Gastroesophageal sphincter (tissue), 4 donors: ENCODE data around the gene RPS25. TPM values are rescaled to one million over a fixed set of nuclear protein-coding genes. Genes with fewer than 3 reads are reported as not detected.
A peak's percentile ranks its signal among the peaks of the same experiment; 100 is the strongest.

Experiments used
- ATAC-seq: fragments of 150-250 bp; one replicate; pipeline ENCODE4 v1.9.1; 2016; ENCODE audit warnings: mild to moderate bottlenecking, moderate library complexity
- H3K27ac ChIP-seq, 4 donors: fragments of 200-600 bp; sonication (generic) in 3 of 4; 1 replicate in 3 of 4; 2 replicates in 1 of 4; pipeline ENCODE4 v1.5.1; 2016 to 2019
- H3K27me3 ChIP-seq: fragments of 200-600 bp; sonication (generic); one replicate; pipeline ENCODE4 v1.5.1; 2019
- H3K36me3 ChIP-seq, 2 donors: fragments of 200-600 bp; sonication (generic); one replicate each; pipeline ENCODE4 v1.5.1; 2019; ENCODE audit warnings: control low read depth in 1 of 2
- H3K4me1 ChIP-seq, 3 donors: fragments of 200-600 bp; sonication (generic); 1 replicate in 2 of 3; 2 replicates in 1 of 3; pipeline ENCODE4 v1.5.1; 2016 to 2019; ENCODE audit warnings: control low read depth in 2 of 3
- H3K4me3 ChIP-seq, 2 donors: fragments of 200-600 bp; sonication (generic); one replicate each; pipeline ENCODE4 v1.5.1; 2019; ENCODE audit warnings: mild to moderate bottlenecking in 1 of 2, moderate library complexity in 1 of 2
- H3K9me3 ChIP-seq, 3 donors: fragments of 200-600 bp; sonication (generic); one replicate each; pipeline ENCODE4 v1.5.1; 2017 to 2019; ENCODE audit warnings: control low read depth in 2 of 3
- EP300 ChIP-seq: sonication (generic); formaldehyde crosslinking; IDR thresholded peaks from one replicate; pipeline ENCODE4 v1.6.1; 2017; ENCODE audit warnings: antibody characterized with exemption, mild to moderate bottlenecking
- POLR2A ChIP-seq, 2 donors: fragments of 450-650 bp; IDR thresholded peaks; one replicate each; pipeline ENCODE4 v1.6.1; 2017; ENCODE audit warnings: antibody characterized with exemption in 2 of 2, mild to moderate bottlenecking in 2 of 2, moderate library complexity in 1 of 2
- POLR2AphosphoS5 ChIP-seq: sonication (generic); formaldehyde crosslinking; IDR thresholded peaks from one replicate; pipeline ENCODE4 v1.6.1; 2017; ENCODE audit warnings: antibody characterized with exemption
- WGBS, 2 donors: methylation state at CpG; one replicate each; pipeline ENCODE4 v1.1.5; 2018; ENCODE audit warnings: low coverage in 1 of 2; 5-methylcytosine and 5-hydroxymethylcytosine counted together
- total RNA-seq, 4 donors: library from RNA; depleted of rRNA; stranded (reverse); fragments of >200 nt; gene quantifications; one replicate each; pipeline ENCODE4 v1.1.0, GENCODE V29; 2016
- TF ChIP-seq, protein P1 (sequence below), 4 experiments: fragments of 200-600 bp in 2 of 4; fragments of 450-650 bp in 2 of 4; sonication (generic) in 1 of 4; IDR thresholded peaks; one replicate each; pipeline ENCODE4 v1.5.1; 2017 to 2019; ENCODE audit warnings: antibody characterized with exemption in 4 of 4, mild to moderate bottlenecking in 2 of 4, moderate library complexity in 2 of 4

Gene RPS25
- total RNA-seq, 4 donors from 2014 or later = 1,381 to 2,808 (median 2,000) TPM

- 62% methylated on average over 4 of the region's 6 CpGs; no CpG with 5 or more reads in 1 of the 2 donors for WGBS, 2 donors
- no peak overlapping the region for H3K4me3 ChIP-seq
- no peaks in the 10 kb centered on the region for H3K27me3 ChIP-seq
- H3K4me1 ChIP-seq = peaks cover under 1 to 29% (median 9%) of the 10 kb centered on the region in 3 donors
- no peak for ATAC-seq
- peaks cover 0 to 100% of the 10 kb centered on the region in 2 donors for H3K36me3 ChIP-seq
- H3K9me3 ChIP-seq = no peaks in the 10 kb centered on the region
- TF ChIP-seq POLR2AphosphoS5 (no peak), EP300 (no peak), POLR2A (IDR thresholded peaks at IDR 0.05) (no peak)
- TF ChIP-seq, protein P1, sequence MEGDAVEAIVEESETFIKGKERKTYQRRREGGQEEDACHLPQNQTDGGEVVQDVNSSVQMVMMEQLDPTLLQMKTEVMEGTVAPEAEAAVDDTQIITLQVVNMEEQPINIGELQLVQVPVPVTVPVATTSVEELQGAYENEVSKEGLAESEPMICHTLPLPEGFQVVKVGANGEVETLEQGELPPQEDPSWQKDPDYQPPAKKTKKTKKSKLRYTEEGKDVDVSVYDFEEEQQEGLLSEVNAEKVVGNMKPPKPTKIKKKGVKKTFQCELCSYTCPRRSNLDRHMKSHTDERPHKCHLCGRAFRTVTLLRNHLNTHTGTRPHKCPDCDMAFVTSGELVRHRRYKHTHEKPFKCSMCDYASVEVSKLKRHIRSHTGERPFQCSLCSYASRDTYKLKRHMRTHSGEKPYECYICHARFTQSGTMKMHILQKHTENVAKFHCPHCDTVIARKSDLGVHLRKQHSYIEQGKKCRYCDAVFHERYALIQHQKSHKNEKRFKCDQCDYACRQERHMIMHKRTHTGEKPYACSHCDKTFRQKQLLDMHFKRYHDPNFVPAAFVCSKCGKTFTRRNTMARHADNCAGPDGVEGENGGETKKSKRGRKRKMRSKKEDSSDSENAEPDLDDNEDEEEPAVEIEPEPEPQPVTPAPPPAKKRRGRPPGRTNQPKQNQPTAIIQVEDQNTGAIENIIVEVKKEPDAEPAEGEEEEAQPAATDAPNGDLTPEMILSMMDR (IDR thresholded peaks at IDR 0.05) = no peak
- H3K27ac ChIP-seq = no peak overlapping the region
These were observed 6.6 kb downstream of the RPS25 start for GRCh38 chr11:119011476-119012053.

DNA sequence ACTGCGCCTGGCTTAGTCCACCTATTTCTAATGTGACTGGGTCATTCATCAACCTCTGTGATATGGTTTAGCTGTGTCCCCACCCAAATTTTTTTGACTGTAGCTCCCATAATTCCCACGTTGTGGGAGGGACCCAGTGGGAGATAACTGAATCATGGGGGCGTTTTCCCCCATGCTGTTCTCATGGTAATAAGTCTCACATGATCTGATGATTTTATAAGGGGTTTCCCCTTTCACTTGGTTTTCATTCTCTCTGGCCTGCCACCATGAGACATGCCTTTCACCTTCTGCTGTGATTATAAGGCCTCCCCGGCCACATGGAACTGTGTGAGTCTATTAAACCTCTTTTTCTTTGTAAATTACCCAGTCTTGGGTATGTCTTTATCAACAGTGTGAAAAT lies 11.5 kb downstream of the RPS25 start:
- no peaks in the 10 kb centered on the region for H3K4me1 ChIP-seq
- no peaks in the 10 kb centered on the region for H3K27me3 ChIP-seq
- H3K4me3 ChIP-seq = no peak overlapping the region
- H3K27ac ChIP-seq = no peak overlapping the region
- H3K36me3 ChIP-seq = peaks cover 0 to 100% of the 10 kb centered on the region in 2 donors
- no peak for ATAC-seq
- TF ChIP-seq POLR2AphosphoS5 (no peak), EP300 (no peak)
- TF ChIP-seq, protein P1 (IDR thresholded peaks at IDR 0.05) = no peak
- H3K9me3 ChIP-seq = no peaks in the 10 kb centered on the region
- 89 to 100% methylated on average over 1 of the region's 4 CpGs for WGBS, 2 donors

GRCh38 chr11:119000906-119001305 lies 17.2 kb downstream of the RPS25 start:
- WGBS, 2 donors = 31 to 56% methylated on average over 1 of the region's 1 CpG
- Histone ChIP-seq H3K4me3 (no peak overlapping the region), H3K36me3 (peaks cover 0 to 67% of the 10 kb centered on the region in 2 donors), H3K4me1 (peaks cover 0 to 46% (median 17%) of the 10 kb centered on the region in 3 donors), H3K9me3 (no peaks in the 10 kb centered on the region), H3K27me3 (no peaks in the 10 kb centered on the region), H3K27ac (no peak overlapping the region)
- ATAC-seq = no peak
- TF ChIP-seq POLR2AphosphoS5 = no peak
- no peak for TF ChIP-seq POLR2A (IDR thresholded peaks at IDR 0.05)
- TF ChIP-seq, protein P1 (IDR thresholded peaks at IDR 0.05) = no peak
- no peak for TF ChIP-seq EP300

- Histone ChIP-seq H3K9me3 (no peaks in the 10 kb centered on the region), H3K4me1 (peaks cover 0 to 46% (median 17%) of the 10 kb centered on the region in 3 donors), H3K27ac (peak overlapping the region; percentile 85 to 96 (median 94)), H3K27me3 (no peaks in the 10 kb centered on the region), H3K36me3 (peaks cover 0 to 46% of the 10 kb centered on the region in 2 donors), H3K4me3 (peak overlapping the region; percentile 78 to 91)
- WGBS, 2 donors = 21 to 42% methylated on average over 6 of the region's 6 CpGs
- ATAC-seq = no peak
- no peak for TF ChIP-seq POLR2A (IDR thresholded peaks at IDR 0.05)
- TF ChIP-seq EP300 = no peak
- no peak for TF ChIP-seq POLR2AphosphoS5
- TF ChIP-seq, protein P1 (IDR thresholded peaks at IDR 0.05) = no peak
These were observed 19.3 kb downstream of the RPS25 start for GRCh38 chr11:118998822-118999221.

- WGBS, 2 donors = 0% methylated on average over 2 of the region's 19 CpGs; no CpG with 5 or more reads in 1 of the 2 donors
- no peaks in the 10 kb centered on the region for H3K9me3 ChIP-seq
- peaks cover 0 to 46% (median 17%) of the 10 kb centered on the region in 3 donors for H3K4me1 ChIP-seq
- peak; percentile 29 for ATAC-seq
- H3K27me3 ChIP-seq = no peaks in the 10 kb centered on the region
- H3K27ac ChIP-seq = peak overlapping the region; percentile 85 to 96 (median 94)
- peak overlapping the region; percentile 78 to 91 for H3K4me3 ChIP-seq
- no peak for TF ChIP-seq POLR2AphosphoS5
- TF ChIP-seq, protein P1 (IDR thresholded peaks at IDR 0.05) = no peak
- no peak for TF ChIP-seq POLR2A (IDR thresholded peaks at IDR 0.05)
- no peak for TF ChIP-seq EP300
- peaks cover 0 to 41% of the 10 kb centered on the region in 2 donors for H3K36me3 ChIP-seq
These were observed 19.8 kb downstream of the RPS25 start for GRCh38 chr11:118998388-118998717.
